HUDEP-2 (cell line): Measurements from ENCODE around the gene CCDC74B.
"Not testable (repeated sequence)": the region's sequence is repeated elsewhere in the genome, so short reads cannot be mapped to it uniquely, and the experiment has no call there.

Experiments
- DNase-seq, 76 experiments: peaks; one replicate each; lab custom pipeline; 2025; ENCODE audit not compliant: unreplicated experiment in 76 of 76; lab: John Stamatoyannopoulos, UW

The CCDC74B gene

GRCh38 chr2:130120924-130121323 is 24.0 kb downstream of the CCDC74B start:
- DNase-seq, result not testable (repeated sequence)

GRCh38 chr2:130102597-130103363 is 42.1 kb downstream of the CCDC74B start:
- DNase-seq, result not testable (repeated sequence)
